Upper lobe of left lung (tissue), 4 donors: ENCODE data around the gene SLC35A3.

Source experiments
- EP300 ChIP-seq, 4 donors: sonication (generic); formaldehyde crosslinking; IDR thresholded peaks; one replicate each; pipeline ENCODE4 v1.5.1; 2017; ENCODE audit warnings: antibody characterized with exemption in 4 of 4, control low read depth in 2 of 4
- POLR2A ChIP-seq, 4 donors: fragments of 450-650 bp; IDR thresholded peaks; one replicate each; pipeline ENCODE4 v1.5.1; 2016 to 2017; ENCODE audit warnings: antibody characterized with exemption in 4 of 4, mild to moderate bottlenecking in 2 of 4
- TF ChIP-seq, protein P1 (sequence below), 6 experiments: fragments of 450-650 bp in 4 of 6; fragments of 200-600 bp in 2 of 6; sonication (generic) in 2 of 6; IDR thresholded peaks; one replicate each; pipeline ENCODE4 v1.5.1; 2016 to 2019; ENCODE audit warnings: antibody characterized with exemption in 6 of 6

DNA sequence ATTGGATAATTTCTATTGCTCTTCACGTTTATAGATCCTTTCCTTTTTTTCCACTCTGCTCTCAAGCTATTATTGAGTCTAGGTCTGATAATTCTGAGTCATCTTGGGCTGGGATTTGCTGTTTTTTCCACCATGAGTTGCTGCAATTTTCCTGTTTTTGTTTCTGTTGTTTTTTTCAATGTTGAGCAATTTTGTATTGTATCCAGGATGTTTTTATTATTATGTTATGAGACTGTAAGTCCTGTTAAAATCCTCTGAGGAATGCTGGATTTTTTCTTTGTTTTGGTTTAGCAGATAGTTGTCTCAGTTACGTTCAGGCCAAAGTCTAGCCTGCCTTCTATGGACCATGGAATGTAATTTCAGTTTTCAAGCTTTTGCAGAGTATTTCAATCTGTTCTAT is 13.0 kb upstream of the SLC35A3 start:
- TF ChIP-seq, protein P1, sequence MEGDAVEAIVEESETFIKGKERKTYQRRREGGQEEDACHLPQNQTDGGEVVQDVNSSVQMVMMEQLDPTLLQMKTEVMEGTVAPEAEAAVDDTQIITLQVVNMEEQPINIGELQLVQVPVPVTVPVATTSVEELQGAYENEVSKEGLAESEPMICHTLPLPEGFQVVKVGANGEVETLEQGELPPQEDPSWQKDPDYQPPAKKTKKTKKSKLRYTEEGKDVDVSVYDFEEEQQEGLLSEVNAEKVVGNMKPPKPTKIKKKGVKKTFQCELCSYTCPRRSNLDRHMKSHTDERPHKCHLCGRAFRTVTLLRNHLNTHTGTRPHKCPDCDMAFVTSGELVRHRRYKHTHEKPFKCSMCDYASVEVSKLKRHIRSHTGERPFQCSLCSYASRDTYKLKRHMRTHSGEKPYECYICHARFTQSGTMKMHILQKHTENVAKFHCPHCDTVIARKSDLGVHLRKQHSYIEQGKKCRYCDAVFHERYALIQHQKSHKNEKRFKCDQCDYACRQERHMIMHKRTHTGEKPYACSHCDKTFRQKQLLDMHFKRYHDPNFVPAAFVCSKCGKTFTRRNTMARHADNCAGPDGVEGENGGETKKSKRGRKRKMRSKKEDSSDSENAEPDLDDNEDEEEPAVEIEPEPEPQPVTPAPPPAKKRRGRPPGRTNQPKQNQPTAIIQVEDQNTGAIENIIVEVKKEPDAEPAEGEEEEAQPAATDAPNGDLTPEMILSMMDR (IDR thresholded peaks at IDR 0.05): no peak
- TF ChIP-seq POLR2A (IDR thresholded peaks at IDR 0.05) (no peak), EP300 (IDR thresholded peaks at IDR 0.05) (no peak)
